Activated naive CD8-positive, alpha-beta T cell treated with anti-CD3 and anti-CD28 coated beads, Interleukin-2, amount 50 U/mL, for 16 hours (primary cell): ENCODE data around the gene ASTN2.

Experiments used
- DNase-seq: peaks from one replicate; pipeline ENCODE4 v3.0.0-alpha.2; 2020; ENCODE audit warnings: low read depth, low spot score

The ASTN2 gene

DNA sequence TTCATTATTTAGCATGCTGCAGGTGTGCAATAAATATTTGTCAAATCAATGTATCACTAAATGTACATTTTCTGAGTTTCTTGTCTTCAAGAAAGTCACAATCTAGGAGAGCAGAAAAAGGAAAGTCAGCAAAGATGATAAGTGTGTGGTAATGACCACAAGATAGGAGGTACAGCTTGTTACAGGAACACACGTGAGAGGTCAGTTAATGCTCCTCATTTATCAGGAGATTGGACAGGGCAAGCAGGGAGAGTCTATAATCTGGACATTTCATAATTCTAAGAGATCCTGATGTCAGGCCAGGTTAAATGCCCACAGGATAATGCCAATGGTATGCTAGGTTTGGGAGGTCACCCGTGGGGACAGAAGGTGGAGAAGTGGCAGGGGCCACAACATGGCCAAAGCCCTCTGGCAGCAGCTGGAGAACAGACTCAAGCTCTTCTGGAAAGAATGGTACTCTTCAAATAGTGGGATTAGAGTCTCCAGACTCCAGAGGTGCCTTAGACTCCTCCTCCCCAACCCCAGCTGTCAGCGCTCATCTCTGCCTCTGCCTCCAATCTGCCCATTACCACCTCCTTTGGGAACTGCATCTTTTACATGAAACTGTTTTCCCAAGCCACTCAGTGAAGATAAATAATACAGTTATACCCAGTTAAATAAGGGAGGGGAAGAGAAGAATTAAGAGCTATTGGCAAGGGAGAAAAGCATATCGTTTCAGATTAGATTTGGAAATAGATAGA, 114.3 kb downstream of the ASTN2 start:
- DNase-seq: no peak

DNA sequence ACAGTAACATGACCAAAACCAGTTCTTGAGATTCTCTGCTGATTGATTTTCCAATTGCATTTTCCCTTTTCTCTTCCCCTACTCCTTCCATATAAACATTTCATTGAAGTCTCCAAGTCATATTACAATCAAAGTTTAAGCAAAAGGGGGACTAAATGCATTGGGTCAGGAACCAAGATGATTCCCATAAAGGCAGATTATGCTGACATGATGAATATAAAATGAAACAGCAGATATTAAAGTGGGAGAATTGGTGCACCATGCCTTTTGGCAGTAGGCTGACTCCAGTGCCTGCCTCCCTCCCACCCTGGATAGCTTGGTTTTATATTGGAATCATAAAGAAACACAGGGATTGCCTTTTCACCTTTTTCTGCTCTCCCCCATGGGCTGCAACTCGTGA, 118.4 kb downstream of the ASTN2 start:
- no peak for DNase-seq

DNA sequence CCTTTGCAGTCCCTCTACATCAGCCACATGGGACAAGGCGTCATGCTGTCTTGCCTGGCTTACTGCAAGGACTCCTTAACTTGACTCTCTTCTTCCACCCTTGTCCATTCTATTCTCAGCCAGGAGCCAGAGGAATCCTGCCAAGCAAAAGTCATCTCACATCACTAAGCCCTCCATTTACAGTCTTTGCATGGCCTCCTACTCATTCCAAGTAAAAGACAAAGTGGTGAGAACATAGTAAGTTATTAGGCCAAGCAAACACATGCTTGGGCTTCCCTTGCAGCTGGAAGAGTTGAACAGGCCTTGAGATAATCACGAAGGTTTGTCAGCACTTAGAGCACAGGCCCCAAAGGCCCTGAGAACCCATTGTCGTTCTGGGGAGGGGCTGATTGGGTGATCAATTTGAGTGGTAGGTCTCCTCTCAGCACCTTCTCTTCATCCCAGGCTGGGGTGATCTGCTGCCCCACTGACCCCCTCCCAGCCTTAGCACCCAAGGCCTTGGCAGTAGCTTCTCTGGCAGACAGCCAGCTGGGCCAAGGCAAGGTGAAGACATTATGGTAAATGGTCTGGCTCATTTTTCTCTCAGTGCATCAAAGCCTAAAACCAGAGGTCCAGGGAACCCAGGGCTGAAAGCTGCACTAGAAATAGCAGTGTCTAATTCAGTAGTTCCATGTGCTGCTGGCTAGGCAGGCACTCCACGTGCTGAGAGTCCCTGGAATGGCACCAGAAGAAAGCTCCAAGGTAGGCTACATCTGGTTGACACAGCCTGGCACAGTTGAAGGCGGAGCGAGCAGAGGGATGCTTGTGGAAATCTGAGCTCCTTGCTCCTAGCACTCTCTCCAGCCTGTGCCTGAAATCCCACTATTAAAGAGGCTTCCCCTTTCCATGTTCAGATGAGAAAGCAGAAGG, 121.4 kb downstream of the ASTN2 start:
- DNase-seq: no peak

DNA sequence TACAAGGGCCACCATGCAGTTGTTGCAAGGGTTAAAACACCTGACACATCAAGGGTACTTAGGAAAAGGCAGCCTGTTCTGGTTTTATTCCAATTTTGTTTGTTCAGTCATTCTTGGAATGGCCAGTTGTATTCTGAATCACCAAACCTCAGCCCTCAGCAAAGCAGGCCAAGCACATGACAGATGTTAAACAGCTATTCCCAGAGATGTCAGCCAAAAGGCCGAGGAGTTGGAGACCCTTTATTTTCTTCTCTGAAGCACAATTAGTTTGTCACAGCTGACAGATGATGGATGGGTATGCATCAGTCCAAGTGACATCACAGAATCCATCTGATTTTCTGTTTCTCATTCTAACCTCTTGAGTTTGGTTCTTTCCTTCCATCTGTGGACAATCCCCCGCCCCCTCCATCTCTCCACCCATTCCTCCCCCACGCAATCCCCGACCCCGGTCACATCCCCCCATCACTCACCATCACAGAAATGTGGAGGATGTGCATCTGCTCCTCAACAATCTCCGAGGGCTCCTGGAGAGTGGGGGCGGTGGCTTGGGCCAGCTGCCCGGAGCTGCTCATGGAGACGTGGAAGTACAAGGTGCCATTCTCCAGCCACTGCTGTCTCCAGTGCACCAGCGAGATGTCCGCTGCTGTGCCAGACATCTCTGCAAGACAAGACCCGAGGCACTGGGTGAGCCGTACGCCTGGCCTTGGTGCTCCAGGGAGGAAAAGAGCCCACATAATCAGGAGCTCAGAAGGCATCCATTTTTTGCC, 123.8 kb downstream of the ASTN2 start:
- DNase-seq: no peak

DNA sequence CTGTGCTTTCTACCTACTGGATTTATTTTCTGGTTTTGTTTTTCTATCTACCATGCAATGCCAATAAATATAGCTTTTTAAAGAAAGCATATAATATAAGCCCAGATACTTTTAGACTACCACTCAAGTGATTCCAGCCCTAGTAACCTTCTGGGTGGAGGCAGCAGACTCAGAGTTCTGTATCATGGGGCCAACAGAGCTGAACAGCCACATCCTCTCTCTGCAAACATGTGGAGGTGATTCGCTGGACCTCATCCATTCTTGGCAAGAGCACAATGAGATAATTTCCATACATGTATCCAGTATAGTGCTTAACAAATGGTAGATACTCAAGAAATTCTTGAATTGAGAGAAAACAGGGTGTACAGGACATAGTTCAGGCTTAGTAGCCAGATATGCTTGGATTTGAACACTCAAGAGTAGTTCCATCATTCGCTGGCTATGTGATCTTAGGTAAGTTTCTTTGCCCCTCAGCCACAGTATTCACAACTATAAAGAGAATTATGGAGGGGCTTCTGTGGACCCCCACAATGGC, 124.5 kb downstream of the ASTN2 start:
- DNase-seq: no peak

DNA sequence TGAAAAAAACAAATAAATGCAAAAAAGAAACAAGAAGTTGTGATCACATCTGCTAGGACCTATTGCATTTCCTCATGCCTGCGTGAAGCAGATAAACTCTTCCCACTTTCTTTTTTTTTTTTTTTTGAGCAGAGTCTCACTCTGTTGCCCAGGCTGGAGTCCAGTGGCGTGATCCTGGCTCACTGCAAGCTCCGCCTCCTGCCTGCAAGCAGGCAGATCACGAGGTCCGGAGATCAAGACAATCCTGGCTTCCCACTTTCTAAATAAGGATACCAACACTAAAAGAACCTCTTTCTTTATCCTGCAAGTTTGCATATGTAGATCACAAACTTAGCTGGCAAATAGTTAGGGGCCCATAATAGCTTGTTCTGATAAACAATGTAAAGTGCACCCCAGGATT, 128.6 kb downstream of the ASTN2 start:
- DNase-seq: no peak

DNA sequence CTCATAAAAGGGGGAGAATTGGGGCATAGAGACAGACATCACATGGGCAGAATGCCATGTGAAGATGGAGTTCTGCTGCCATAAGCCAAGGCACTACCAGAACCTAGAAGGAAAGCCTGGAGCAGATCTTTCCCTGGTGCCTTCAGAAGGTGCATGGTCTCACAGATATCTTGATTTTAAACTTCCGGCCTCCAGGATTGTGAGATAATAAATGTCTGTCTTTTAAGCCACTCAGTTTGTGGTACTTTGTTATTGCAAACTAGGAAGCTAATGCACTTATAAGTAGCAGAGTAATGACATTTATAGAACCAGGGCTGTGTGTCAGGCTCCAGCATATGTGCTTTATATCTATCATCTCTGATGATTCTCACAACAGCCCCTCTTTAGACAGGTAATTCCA, 130.4 kb downstream of the ASTN2 start:
- no peak for DNase-seq

DNA sequence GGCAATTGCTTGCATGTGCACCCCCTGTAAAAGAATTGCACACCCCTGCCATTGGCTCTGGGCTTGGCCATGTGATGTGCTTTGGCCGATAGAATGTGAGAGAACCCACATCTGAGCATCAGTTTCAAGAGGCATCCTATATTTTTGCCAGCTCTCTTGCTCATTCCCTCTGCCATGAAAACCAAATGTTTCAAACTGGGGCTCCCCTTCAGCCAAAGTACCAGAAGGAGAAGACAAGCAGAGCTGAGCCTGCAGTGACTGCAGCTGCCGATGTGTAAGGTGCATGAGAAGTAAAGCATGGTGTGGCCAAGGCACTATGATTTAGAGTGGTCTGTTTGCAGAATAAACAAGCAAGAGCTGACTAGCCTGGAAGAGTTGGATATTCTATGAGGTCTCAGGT, 132.3 kb downstream of the ASTN2 start:
- DNase-seq: no peak

DNA sequence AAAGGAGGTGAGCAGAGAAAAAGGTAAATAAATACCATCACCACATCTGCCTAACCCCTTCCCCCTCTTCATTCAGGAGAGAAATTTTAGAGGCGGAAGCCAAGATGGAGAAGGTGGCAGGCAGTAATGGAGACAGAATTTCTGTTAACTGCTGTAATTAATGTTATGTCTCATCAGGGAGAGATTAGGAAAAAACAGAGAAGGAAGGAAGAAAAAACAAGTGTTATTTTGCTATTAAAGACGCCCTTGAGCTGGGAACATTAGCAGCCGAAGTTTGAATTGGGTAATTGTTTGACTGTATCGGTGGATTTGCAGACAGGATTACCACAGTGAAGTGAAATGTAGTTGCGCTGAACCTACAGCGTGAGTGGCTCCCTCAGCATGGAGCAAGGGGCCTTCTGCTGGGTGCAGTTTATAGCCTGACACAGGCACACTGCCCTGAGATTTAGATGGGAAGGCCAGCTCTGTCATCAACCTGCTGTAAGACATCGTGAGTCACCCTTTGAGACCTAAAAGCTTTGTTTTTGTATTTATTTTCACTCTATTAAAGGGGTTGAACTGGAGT, 136.3 kb downstream of the ASTN2 start:
- no peak for DNase-seq

DNA sequence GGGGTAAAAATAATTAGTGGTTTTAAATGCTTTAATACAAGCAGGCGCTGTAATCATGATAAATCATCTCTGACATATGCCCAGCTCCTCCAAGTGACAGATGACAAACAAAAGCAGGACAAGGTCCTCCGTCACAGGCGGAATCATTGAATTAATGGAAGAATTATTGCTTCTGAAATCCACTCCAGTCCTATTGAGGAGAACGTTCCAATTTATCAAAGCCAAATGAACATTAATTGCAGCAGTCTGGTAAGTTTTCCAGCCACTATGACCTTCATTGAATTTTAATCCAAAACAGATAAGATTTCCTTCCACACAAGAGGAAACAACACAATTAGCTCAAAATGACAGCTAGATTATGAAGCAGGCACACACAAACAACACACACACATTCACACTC, 136.8 kb downstream of the ASTN2 start:
- DNase-seq: no peak

DNA sequence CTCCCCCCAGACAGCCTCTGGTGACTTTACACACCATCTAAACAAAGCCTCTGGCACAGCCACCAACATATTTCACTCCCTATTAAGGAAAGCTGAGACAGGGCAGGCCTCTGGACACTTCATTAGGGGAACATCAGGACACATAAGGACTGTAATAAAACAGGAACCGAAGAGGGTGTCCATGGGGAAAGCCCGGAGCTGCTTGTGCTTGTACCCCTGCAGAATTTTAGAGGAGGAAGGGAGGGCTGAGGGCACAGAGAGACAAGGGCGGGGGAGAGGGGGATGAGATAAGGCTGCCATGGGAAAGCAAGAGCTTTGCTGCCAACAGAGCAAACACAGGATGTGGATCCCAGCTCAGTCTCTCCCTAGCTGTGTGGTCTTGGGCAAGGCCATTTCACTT, 138.4 kb downstream of the ASTN2 start:
- DNase-seq: no peak

DNA sequence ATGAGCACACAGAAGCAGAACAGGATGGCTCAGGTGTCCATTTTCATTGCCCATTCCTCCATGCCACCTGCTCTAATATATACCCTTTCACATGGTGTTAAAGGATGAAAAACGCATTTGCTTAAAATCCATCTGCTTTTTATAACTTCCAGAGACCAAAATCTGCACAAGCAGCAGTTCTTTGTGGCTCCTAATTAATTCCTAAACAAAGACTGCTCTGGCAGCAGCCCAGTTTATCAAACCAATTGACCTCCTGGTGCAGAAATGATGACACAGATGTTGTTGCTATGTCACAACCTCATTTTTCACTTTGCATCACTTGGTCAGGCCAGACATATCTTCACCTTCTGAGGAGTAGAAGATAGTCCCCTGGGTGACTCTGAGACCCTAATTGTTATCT, 141.2 kb downstream of the ASTN2 start:
- DNase-seq: no peak

DNA sequence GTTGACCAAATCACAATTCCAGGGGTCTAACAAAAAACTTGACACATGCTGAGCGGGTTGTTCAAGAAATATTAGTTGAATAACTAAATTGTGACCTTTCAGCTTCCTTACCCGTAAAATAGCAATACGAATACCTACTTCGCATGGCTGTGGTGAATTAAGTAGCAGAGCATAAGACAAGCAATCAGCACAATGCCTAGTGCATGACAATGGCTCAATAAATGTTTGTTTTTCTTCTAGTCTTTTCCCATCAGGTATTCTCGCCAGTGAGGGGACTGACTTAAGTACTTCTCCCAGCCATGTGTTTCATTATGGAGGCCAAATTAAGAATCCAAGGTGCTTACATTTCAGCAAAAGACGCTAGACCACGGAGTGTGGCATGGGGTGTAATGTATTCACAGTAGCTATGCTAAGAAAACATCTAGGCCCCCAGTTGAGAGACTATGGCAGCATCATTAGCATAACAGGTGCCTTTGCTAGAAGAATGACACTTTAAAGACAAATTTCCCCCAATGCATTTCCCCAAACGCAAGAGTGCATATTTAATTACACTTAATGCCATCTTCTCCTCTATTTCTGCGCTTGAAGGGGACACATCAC, 145.9 kb downstream of the ASTN2 start:
- DNase-seq: no peak

DNA sequence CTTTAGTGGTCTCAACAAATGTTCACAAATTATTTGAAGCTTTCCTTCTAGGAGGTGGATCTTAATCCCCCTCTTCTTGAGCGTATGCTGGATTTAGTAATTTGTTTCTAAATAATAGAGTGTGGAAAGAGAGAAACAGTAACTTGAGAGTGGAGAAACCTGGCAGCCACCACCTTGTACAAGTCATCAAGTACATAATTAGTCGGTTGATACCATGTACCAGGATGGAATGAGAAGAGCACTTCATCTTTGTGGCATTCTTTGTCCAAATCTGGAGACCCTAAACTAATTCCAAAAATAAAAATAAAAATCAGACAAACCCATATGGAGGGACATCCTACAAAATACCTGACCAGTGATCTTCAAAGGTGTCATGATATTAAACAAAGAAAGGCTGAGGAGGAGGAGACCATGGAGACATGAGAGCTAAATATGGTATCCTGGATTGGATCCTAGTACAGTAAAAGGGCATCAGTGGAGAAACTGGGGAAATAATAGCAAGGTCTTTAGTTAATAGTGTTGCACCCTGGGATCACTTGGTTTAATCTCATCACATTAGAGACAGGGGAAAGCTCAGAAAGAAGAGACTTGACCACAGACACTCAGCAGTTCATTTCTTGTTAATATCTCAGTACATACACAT, 147.9 kb downstream of the ASTN2 start:
- DNase-seq: no peak

DNA sequence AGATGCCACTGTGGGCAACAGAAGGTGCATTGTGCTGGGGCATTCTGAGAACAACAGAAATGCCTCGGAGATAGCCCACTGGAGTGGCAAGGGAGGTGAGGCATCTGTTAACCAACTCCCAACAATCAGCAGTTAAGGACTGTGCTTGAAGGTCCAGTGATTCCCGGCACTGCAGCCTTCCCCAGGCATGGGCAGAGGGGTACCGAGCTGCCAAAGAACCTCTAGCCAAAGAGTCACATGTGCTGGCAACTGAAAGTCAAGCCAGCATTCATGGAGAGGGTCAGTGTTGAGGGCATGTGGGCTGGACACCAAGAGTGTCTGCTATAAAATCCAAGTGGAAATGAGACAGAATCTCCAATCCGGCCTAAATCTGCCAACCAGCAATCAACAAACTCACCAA, 149.6 kb downstream of the ASTN2 start:
- no peak for DNase-seq

DNA sequence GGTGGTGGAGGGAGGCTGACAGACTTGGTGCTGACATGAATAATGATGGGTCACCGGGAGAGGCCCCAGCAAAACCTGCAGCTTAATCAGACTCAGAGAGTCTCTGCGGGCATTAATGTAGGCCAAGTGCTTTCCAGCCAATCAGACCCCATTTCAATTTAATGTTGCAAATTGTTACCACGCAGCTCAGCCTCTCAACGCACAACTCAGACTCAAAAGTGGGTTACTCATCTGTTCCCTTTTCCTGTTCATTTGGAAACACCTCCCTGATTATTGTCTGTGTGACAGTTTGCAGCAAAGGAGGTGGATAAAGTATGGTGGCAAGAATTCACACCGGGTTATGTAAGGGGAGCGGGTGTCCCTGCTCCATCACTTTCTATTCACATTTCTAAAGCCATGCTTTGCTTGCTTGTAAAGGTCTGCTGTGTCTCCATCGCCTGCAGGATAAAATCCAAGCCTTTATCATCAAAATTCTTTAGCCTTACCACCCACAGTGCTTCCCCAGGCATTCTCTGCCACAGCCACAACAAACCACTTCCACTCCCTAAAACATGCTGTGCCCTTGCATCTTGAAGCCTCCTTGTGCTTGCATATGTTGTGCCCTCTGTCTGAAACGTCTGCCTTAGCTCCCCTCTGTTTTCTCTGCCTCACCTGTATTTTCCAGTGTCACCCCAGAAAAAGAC, 156.5 kb downstream of the ASTN2 start:
- DNase-seq: no peak

DNA sequence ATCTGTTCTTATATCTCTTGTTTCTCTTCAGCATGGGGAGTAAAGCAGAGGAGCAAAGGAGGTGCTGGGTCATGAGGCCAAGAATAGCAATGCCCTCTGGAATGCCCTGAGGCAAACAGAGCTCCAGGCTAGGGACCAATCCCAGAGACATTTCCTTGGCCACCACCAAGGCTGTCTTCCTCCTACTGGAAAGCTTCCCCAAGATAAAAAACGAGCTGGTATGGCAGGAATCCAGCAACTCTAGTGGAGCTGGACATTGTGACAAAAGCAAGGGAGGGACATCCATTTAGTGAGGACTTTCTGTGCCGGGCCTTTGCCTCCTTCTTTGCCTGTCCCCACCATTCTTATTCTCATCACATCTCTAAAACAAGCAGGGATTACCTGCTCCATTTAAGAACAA, 161.6 kb downstream of the ASTN2 start:
- no peak for DNase-seq

DNA sequence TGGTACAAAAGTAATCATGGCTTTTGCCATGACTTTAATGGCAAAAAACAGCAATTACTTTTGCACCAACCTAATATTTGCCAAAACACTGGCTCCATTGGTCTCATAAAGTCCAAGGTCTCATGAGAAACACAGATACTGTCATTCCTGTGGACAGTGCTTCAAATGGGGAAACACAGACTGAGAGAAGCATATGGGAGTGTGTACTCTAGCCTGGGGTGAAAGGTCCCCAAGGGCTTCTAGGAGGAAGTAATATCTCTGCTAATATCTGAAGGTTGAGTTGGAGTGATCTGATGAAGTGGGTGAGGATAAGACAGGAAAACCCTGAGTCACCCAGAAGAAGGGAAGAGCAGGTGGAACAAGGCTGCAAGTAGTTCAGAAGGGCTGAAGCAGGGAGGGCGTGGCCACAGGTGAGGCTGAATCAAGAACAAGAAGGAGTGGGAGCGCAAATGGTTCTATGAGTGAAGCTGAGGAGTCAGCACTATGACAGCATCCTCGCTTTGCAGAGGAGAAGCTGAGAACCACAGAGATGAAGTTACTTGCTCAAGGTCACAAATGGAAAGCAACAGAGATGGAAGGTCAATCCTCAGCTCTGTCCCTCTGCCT, 164.1 kb downstream of the ASTN2 start:
- no peak for DNase-seq

DNA sequence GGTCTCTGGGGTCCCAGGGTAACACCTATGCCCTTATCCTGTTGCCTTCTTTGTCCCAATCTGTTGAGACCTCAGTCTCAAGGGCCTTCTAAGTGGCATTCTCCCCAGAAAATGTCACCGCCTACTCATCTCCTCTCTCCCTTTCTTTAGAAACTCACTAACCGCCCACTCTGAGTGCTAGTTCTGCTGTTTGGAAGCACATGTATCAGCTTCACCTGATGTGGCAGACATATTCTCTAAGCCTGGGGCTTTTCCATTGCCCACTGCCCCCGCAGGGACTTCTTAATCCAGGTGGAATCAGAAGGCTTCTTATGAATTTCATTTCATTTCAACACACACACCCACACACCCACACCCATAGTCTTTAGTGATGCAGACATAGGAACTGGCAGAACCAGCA, 165.1 kb downstream of the ASTN2 start:
- no peak for DNase-seq

DNA sequence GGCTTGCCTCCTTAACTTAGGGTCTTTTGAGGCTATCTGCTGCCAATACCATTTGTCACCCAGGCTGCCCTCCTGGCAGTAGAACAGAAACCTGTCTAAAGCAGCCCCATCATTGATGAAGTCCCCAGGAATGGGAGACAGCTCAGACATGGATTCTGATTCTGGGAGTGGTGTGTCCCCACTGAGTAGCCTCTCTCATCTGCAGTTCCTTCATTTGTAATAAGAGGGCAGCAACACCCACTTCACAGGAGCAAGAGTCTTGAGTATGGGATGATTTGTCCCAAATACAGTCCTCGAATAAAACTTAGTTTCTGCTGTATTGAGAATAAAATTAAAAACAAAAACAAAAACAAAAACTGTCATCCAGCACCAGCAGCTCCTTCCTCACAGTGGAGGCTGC, 167.6 kb downstream of the ASTN2 start:
- DNase-seq: no peak
